Liver (tissue), 3 donors: ENCODE data around the gene WEE1.

Experiments
- GABPA ChIP-seq, 2 donors: IDR thresholded peaks in 1 of 2; conservative IDR thresholded peaks in 1 of 2; 2 replicates each; pipeline ENCODE4 v1.6.1; 2016; ENCODE audit warnings: antibody characterized with exemption in 2 of 2, mild to moderate bottlenecking in 1 of 2, moderate library complexity in 1 of 2
- JUND ChIP-seq, 2 donors: IDR thresholded peaks; 2 replicates each; pipeline ENCODE4 v1.6.1; 2016; ENCODE audit warnings: antibody characterized with exemption in 2 of 2
- SP1 ChIP-seq: IDR thresholded peaks from 2 replicates; pipeline ENCODE4 v1.6.1; 2018; ENCODE audit warnings: antibody characterized with exemption, mild to moderate bottlenecking
- TAF1 ChIP-seq: conservative IDR thresholded peaks from 2 replicates; pipeline ENCODE4 v1.6.1; 2016; ENCODE audit warnings: antibody characterized with exemption, mild to moderate bottlenecking
- YY1 ChIP-seq: IDR thresholded peaks from 2 replicates; pipeline ENCODE4 v1.6.1; 2016; ENCODE audit warnings: antibody characterized with exemption, mild to moderate bottlenecking
- TF ChIP-seq, protein P1 (sequence below): fragments of 150-350 bp; IDR thresholded peaks from 2 replicates; pipeline ENCODE4 v1.5.1; 2017; ENCODE audit warnings: improper control_type of control experiment, low read depth, low read length; ENCODE audit not compliant: missing input control
- TF ChIP-seq, protein P2 (sequence below): IDR thresholded peaks from 2 replicates; pipeline ENCODE4 v1.6.1; 2016; ENCODE audit warnings: antibody characterized with exemption
- donor health status: healthy.
- donor health status: healthy.

DNA sequence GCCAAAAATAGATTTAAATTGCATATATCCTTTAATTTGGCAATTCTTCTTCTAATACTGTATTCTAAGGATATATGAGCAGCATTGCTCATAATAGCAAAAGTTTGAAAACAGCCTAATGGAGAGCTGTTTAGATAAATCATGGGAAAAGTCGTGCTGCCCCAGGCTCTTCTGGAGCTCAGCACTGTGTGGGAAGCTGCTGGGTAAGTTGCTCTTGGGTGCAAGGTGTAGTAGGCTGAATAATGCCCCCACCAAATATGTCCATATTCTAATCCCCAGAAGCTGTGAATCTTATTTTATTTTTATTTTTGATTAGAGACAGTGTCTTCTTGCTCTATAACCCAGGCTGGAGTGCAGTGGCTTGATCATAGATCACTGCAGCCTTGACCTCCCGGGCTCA lies 34.9 kb upstream of the WEE1 start:
- TF ChIP-seq GABPA (IDR thresholded peaks at IDR 0.05 in 1 of 2, conservative IDR thresholded peaks at IDR 0.05 in 1 of 2) = no peak
- TF ChIP-seq, protein P1, sequence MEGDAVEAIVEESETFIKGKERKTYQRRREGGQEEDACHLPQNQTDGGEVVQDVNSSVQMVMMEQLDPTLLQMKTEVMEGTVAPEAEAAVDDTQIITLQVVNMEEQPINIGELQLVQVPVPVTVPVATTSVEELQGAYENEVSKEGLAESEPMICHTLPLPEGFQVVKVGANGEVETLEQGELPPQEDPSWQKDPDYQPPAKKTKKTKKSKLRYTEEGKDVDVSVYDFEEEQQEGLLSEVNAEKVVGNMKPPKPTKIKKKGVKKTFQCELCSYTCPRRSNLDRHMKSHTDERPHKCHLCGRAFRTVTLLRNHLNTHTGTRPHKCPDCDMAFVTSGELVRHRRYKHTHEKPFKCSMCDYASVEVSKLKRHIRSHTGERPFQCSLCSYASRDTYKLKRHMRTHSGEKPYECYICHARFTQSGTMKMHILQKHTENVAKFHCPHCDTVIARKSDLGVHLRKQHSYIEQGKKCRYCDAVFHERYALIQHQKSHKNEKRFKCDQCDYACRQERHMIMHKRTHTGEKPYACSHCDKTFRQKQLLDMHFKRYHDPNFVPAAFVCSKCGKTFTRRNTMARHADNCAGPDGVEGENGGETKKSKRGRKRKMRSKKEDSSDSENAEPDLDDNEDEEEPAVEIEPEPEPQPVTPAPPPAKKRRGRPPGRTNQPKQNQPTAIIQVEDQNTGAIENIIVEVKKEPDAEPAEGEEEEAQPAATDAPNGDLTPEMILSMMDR = no peak
- TF ChIP-seq, protein P2, sequence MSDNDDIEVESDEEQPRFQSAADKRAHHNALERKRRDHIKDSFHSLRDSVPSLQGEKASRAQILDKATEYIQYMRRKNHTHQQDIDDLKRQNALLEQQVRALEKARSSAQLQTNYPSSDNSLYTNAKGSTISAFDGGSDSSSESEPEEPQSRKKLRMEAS = no peak
- TF ChIP-seq JUND (IDR thresholded peaks at IDR 0.05) = no peak
- TF ChIP-seq SP1 = no peak
- TF ChIP-seq YY1 = no peak
- no peak for TF ChIP-seq TAF1
